Epithelial cell of esophagus (primary cell): Measurements from ENCODE around the gene PIWIL4.
A peak's percentile ranks its signal among the peaks of the same experiment; 100 is the strongest.

Experiments
- DNase-seq: peaks from one replicate; pipeline ENCODE4 v3.0.0; 2010; ENCODE audit warnings: low read depth
- H3K4me3 ChIP-seq: 2 replicates; pipeline ENCODE4 v1.5.1; 2011; ENCODE audit warnings: mild to moderate bottlenecking, low read length, control low read depth
- TF ChIP-seq, protein P1 (sequence below): IDR thresholded peaks from 2 replicates; pipeline ENCODE4 v1.5.1; 2011; ENCODE audit warnings: low read depth, mild to moderate bottlenecking, low read length, control low read depth, inconsistent platforms; ENCODE audit not compliant: insufficient read depth; ENCODE audit errors: missing control alignments

The PIWIL4 gene

DNA sequence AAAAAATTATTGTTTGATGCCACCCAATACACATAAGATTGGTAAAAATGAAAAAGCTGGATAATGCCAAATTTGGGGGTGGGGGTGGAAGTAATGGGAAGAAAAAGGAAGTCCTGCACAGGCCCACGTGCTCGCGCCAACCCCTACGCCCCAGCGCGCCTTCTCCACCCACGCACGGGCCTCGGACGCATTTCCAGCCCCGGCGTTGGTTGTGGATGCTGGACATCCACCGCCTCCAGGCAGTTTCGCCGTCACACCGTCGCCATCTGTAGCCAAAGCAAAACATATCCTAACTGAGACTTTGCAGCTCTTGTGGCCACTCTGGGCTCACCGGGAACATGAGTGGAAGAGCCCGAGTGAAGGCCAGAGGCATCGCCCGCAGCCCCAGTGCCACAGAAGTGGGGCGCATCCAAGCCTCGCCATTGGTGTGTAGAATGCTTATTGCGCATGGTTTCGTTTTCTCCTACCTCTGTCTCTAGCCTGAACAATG, at the start of gene PIWIL4:
PIWIL4 (plus strand) TSS at position 188 of the 490 bp plus-strand sequence; CDS start at position 339, 151 bp downstream.
- TF ChIP-seq, protein P1, sequence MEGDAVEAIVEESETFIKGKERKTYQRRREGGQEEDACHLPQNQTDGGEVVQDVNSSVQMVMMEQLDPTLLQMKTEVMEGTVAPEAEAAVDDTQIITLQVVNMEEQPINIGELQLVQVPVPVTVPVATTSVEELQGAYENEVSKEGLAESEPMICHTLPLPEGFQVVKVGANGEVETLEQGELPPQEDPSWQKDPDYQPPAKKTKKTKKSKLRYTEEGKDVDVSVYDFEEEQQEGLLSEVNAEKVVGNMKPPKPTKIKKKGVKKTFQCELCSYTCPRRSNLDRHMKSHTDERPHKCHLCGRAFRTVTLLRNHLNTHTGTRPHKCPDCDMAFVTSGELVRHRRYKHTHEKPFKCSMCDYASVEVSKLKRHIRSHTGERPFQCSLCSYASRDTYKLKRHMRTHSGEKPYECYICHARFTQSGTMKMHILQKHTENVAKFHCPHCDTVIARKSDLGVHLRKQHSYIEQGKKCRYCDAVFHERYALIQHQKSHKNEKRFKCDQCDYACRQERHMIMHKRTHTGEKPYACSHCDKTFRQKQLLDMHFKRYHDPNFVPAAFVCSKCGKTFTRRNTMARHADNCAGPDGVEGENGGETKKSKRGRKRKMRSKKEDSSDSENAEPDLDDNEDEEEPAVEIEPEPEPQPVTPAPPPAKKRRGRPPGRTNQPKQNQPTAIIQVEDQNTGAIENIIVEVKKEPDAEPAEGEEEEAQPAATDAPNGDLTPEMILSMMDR = no peak
- no peak for DNase-seq
- no peak within 1 kb of the TSS for H3K4me3 ChIP-seq

DNA sequence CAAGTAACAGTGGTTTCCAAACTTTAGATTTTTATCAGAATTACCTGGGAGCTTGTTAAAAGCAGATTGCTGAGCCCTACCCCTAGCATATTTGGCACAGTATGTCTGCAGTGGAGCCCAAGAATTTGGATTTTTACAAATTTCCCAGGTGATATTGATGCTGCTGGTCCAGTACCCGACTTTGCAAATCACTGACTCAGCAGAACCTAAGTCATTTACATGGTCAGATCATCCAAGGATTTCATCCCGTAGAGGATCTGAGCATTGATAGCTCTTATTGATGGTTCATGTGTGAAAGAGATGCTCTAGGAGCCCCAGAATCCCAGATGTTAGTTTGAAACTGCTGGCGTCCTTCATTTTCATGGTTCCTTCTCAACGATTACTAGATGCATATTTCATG, 48.9 kb upstream of the PIWIL4 start:
- DNase-seq = no peak
- TF ChIP-seq, protein P1 = no peak
- H3K4me3 ChIP-seq = no peak overlapping the region

DNA sequence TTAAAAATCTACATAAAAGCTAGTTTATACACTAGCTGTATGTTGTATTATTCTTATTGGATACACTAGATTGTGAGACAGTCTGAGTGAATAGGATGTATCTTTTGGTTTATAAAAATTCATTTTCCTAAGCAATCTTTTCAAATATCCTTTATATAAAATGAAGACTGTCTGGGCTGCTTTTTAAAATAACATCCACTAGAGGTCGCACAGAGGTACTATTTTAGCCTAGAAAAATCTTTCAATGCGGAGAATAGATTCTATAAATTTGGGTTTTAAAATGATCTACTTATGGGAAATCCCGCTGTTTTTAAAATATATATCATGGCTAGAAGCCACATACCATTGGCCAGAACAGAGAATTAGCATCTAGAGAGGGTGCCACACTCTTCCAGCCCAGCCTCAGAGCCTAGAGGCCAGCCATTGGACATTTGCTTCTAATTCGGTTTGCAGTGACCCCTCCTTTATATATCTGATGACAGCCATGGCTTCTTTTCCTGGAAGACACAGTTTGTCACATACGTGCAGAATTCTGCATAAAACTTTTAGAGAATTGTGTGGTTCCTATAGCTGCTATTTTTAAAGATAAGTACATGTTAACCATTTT, 47.6 kb upstream of the PIWIL4 start:
- TF ChIP-seq, protein P1 = peak; percentile 48
- no peak overlapping the region for H3K4me3 ChIP-seq
- peak; percentile 34 for DNase-seq

DNA sequence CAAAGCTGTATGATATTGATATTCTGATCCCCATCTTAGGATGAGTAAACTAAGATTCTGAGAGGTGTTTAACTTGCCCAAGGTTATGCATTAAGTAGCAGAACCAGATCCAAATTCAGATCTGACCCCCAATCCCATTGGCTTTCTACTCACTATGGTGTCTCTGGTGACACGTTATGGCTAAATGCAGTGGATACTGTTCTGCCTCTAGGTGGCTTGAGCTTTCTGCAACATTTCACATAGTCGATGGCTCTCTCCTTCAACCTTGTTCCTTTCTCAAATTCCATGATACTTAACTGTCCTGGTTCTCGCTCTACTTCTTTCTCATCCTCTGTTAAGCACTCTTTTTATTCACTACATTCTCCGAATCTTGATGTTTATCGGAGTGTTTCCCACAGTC, 45.5 kb upstream of the PIWIL4 start:
- peak; percentile 24 for DNase-seq

DNA sequence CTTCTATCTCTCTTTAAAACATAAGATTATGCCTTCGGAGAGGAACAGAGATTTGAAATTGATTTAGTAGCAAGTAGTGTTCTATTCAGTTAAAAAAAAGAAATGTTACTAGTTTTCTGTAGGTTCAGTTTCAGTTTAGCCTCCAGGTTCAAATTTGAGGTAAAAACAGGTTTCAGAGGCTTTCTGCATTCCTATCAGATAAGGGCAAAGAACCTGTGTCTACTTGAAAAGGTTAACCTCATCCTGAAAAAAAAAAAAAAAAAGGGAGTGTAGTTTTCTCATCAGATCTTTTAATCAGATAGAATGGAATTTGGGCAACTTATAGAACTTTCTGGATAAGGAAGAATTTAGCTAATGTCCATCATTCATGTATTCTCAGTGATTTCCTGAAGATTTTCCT, 42.8 kb upstream of the PIWIL4 start:
- no peak for DNase-seq
- TF ChIP-seq, protein P1 = no peak

More for the DNA sequence above, 45.5 kb upstream of the PIWIL4 start:
- TF ChIP-seq, protein P1 = peak; percentile 53
- no peak overlapping the region for H3K4me3 ChIP-seq

DNA sequence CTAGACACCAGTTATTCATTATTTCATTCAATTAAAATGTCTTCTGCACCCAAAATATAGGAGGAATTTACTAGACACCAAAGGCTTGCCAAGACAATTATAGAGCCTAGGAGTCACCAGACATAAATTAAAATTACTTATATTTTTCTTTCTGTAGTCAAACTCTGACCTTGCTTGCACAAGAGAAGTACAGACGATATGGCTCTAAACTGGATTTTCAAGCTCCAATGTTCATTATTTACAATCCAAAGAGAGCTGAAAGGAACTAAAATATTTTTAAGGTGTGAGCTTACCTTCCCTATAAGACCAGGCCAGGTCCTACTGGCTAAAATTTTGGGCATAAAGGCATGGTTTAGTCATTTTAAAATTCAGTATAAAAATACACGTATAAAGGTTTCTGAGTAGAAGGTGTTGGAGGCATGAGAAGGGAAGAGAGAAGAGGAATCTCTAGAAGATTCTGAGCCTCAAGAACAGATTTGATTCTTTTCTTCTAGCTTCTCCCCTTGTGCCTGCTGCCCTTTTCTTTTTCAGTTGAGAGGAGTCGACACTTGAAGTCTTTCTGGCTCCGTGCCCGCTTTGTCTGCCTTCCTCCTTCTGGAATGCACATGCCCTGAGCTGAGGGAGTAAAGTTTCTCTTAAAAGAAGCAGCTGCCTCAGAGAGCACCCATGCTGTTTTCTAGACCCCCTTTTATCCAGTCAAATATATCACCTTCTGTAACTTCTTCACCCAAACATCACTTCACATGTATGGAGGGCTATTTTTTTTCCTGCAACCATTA, 41.4 kb upstream of the PIWIL4 start:
- TF ChIP-seq, protein P1 = no peak
- H3K4me3 ChIP-seq = no peak overlapping the region
- peak; percentile 64 for DNase-seq

More for the DNA sequence above, 42.8 kb upstream of the PIWIL4 start:
- H3K4me3 ChIP-seq = no peak overlapping the region
